Neural cell (in vitro differentiated cells): ENCODE measurements around the gene ANKRD55.

Experiments used
- CTCF ChIP-seq: fragments of 450-650 bp; IDR thresholded peaks from 2 replicates; pipeline ENCODE4 v1.5.1; 2014; ENCODE audit warnings: antibody characterized with exemption, mild to moderate bottlenecking, moderate library complexity; ENCODE audit not compliant: poor library complexity, severe bottlenecking
- EP300 ChIP-seq: fragments of 450-650 bp; conservative IDR thresholded peaks from 2 replicates; pipeline ENCODE4 v1.6.1; 2014; ENCODE audit warnings: antibody characterized with exemption, mild to moderate bottlenecking, moderate library complexity; ENCODE audit not compliant: poor library complexity, severe bottlenecking
- EZH2 ChIP-seq: fragments of 200-600, 300-800 bp; shearing (Covaris generic), sonication (generic); IDR thresholded peaks from 2 replicates; pipeline ENCODE4 v1.6.1; 2014; ENCODE audit warnings: antibody characterized with exemption, low read length, borderline replicate concordance, mild to moderate bottlenecking; ENCODE audit not compliant: insufficient read depth, poor library complexity, severe bottlenecking
- POLR2AphosphoS5 ChIP-seq: IDR thresholded peaks from 2 replicates; pipeline ENCODE4 v1.6.1; 2012
- RAD21 ChIP-seq: fragments of 450-650 bp; conservative IDR thresholded peaks from 2 replicates; pipeline ENCODE4 v1.6.1; 2014; ENCODE audit warnings: antibody characterized with exemption, mild to moderate bottlenecking, moderate library complexity
- SMC3 ChIP-seq: fragments of 450-650 bp; conservative IDR thresholded peaks from 2 replicates; pipeline ENCODE4 v1.6.1; 2014; ENCODE audit warnings: antibody characterized with exemption, mild to moderate bottlenecking, moderate library complexity; ENCODE audit not compliant: poor library complexity
- TAF1 ChIP-seq: IDR thresholded peaks from 2 replicates; pipeline ENCODE4 v1.6.1; 2012; ENCODE audit warnings: low read depth
- TF ChIP-seq, protein P1 (sequence below): IDR thresholded peaks from 2 replicates; pipeline ENCODE4 v1.6.1; 2012; ENCODE audit warnings: borderline replicate concordance

GRCh38 chr5:56250011-56250410 lies 16.9 kb upstream of the ANKRD55 start:
- TF ChIP-seq, protein P1, sequence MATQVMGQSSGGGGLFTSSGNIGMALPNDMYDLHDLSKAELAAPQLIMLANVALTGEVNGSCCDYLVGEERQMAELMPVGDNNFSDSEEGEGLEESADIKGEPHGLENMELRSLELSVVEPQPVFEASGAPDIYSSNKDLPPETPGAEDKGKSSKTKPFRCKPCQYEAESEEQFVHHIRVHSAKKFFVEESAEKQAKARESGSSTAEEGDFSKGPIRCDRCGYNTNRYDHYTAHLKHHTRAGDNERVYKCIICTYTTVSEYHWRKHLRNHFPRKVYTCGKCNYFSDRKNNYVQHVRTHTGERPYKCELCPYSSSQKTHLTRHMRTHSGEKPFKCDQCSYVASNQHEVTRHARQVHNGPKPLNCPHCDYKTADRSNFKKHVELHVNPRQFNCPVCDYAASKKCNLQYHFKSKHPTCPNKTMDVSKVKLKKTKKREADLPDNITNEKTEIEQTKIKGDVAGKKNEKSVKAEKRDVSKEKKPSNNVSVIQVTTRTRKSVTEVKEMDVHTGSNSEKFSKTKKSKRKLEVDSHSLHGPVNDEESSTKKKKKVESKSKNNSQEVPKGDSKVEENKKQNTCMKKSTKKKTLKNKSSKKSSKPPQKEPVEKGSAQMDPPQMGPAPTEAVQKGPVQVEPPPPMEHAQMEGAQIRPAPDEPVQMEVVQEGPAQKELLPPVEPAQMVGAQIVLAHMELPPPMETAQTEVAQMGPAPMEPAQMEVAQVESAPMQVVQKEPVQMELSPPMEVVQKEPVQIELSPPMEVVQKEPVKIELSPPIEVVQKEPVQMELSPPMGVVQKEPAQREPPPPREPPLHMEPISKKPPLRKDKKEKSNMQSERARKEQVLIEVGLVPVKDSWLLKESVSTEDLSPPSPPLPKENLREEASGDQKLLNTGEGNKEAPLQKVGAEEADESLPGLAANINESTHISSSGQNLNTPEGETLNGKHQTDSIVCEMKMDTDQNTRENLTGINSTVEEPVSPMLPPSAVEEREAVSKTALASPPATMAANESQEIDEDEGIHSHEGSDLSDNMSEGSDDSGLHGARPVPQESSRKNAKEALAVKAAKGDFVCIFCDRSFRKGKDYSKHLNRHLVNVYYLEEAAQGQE, result no peak
- no peak for TF ChIP-seq CTCF
- no peak for TF ChIP-seq RAD21
- TF ChIP-seq POLR2AphosphoS5, result no peak
- no peak for TF ChIP-seq SMC3
- TF ChIP-seq EZH2, result no peak
- TF ChIP-seq EP300, result no peak
- TF ChIP-seq TAF1, result no peak
